Motor neuron (in vitro differentiated cells): Measurements from ENCODE around the gene KCNMB2. TPM values are rescaled to one million over a fixed set of nuclear protein-coding genes. Genes with fewer than 3 reads are reported as not detected.

Source experiments
- ATAC-seq, 8 experiments: fragments of 200-7000 bp; cut with Tn5 transposase; replicated peaks in 6 of 8; 2 replicates each; pipeline ENCODE4 v1.8.0; 2021; ENCODE audit warnings: mild to moderate bottlenecking in 8 of 8, moderate library complexity in 8 of 8
- H3K27ac ChIP-seq, 2 donors: fragments of 250-450 bp; sonication (Bioruptor Pico); 2 replicates each; pipeline ENCODE4 v1.9.0; 2021; ENCODE audit warnings: antibody characterized with exemption in 2 of 2, mild to moderate bottlenecking in 2 of 2, moderate library complexity in 1 of 2
- H3K4me1 ChIP-seq, 2 donors: fragments of 250-450 bp; sonication (Bioruptor Pico); replicated peaks in 1 of 2; 2 replicates each; pipeline ENCODE4 v1.6.1; 2021; ENCODE audit warnings: antibody characterized with exemption in 2 of 2, mild to moderate bottlenecking in 2 of 2, moderate library complexity in 1 of 2
- H3K4me3 ChIP-seq, 5 donors: fragments of 250-450 bp; sonication (Bioruptor Pico); 2 replicates each; pipeline ENCODE4 v1.9.0; 2021; ENCODE audit warnings: antibody characterized with exemption in 5 of 5, mild to moderate bottlenecking in 5 of 5, moderate library complexity in 4 of 5
- WGBS, 10 experiments: fragments of 450-650 bp; shearing (Covaris generic); methylation state at CpG; one replicate each; pipeline ENCODE4 v1.0.0; 2022; 5-methylcytosine and 5-hydroxymethylcytosine counted together
- in situ Hi-C, 9 experiments: fragments of 400-800 bp; cut with MboI; loops; one replicate each; pipeline ENCODE4 v1.15.0; 2021; ENCODE audit warnings: low sequenced_read_pairs in 9 of 9, low pct_unique_long_range_greater_than_20kb in 2 of 9; ENCODE audit not compliant: unreplicated experiment in 9 of 9
- total RNA-seq, 8 experiments: library from RNA; unstranded; fragments of 300-600 nt; gene quantifications; 2 replicates each; pipeline versions ENCODE4 v1.2.3 to v1.2.4, GENCODE V29; 2022

The KCNMB2 gene
- total RNA-seq, 8 experiments from 2014 or later, result 0.18 to 4.3 (median 1.7) TPM

- Histone ChIP-seq H3K4me3 (no peak overlapping the region), H3K27ac (no peak overlapping the region), H3K4me1 (peaks cover 0 to 3% of the 10 kb centered on the region in 2 donors)
- in situ Hi-C loops, result no loop called here
- ATAC-seq, result no peak
- 3 to 83% (median 81%) methylated on average over 1 to 8 of the region's 9 CpGs; no CpG with 5 or more reads in 2 of the 10 experiments for WGBS, 10 experiments
Measured at GRCh38 chr3:178676942-178677790, 140.9 kb downstream of the KCNMB2 start.

DNA sequence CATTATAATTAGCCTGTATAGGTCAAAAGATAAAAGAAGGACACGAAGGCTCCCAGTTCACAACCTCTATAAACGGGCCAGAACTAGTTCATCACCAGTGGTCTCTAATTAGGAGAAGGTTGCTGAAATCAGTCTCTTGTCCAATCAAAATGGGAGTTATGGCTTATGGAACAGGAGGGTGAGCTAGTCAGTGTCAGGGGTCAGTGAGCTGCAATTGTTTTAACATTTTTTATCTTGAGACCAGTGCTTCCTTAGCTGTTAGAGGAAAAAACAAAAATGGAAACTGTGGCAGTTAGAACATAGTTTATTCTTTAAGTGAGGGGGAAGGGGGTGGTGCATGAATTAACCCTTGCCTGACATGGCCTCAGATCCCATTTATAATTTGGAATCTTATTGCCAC, 141.7 kb downstream of the KCNMB2 start:
- in situ Hi-C loops, result no loop called here
- ATAC-seq, result no peak
- H3K4me3 ChIP-seq, result no peak overlapping the region
- 8 to 83% (median 71%) methylated on average over 1 to 2 of the region's 2 CpGs; no CpG with 5 or more reads in 5 of the 10 experiments for WGBS, 10 experiments
- no peak overlapping the region for H3K27ac ChIP-seq
- peaks cover 0 to 3% of the 10 kb centered on the region in 2 donors for H3K4me1 ChIP-seq

DNA sequence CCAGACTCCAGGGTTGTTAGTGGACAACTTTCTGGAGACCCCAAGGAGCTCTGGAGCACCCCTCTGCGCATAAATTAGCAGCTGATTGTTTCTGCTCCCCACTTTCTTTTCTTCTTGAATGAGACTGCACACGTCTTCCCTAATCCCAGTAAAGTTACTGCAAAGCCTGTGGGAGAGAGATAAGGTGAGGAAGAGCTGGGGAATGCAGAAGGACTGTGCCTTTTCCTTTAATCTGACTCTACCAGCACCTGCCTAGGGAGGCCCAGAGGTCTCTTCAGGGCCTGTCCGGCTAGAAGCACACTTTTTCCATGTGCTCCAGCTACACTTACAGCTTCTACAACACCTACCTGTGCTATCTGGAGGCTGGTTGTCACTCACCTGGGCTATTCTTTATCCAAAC, 143.8 kb downstream of the KCNMB2 start:
- in situ Hi-C loops, result no loop called here
- no peak for ATAC-seq
- Histone ChIP-seq H3K27ac (no peak overlapping the region), H3K4me3 (no peak overlapping the region), H3K4me1 (peaks cover 0 to 3% of the 10 kb centered on the region in 2 donors)
- WGBS, 10 experiments, result 0 to 75% (median 61%) methylated on average over 1 to 2 of the region's 3 CpGs; no CpG with 5 or more reads in 4 of the 10 experiments

GRCh38 chr3:178680489-178680888, 144.3 kb downstream of the KCNMB2 start:
- no peak for ATAC-seq
- 29 to 100% (median 50%) methylated on average over 1 to 2 of the region's 2 CpGs; no CpG with 5 or more reads in 3 of the 10 experiments for WGBS, 10 experiments
- in situ Hi-C loops, result no loop called here

GRCh38 chr3:178684881-178685590, 148.8 kb downstream of the KCNMB2 start:
- WGBS, 10 experiments, result 50 to 100% (median 100%) methylated on average over 1 of the region's 1 CpG; no CpG with 5 or more reads in 5 of the 10 experiments
- Histone ChIP-seq H3K4me1 (no peaks in the 10 kb centered on the region), H3K4me3 (no peak overlapping the region), H3K27ac (no peak overlapping the region)
- in situ Hi-C loops, result no loop called here
- ATAC-seq, result no peak

More at GRCh38 chr3:178680489-178680888, 144.3 kb downstream of the KCNMB2 start:
- Histone ChIP-seq H3K4me3 (no peak overlapping the region), H3K27ac (no peak overlapping the region), H3K4me1 (peaks cover 0 to 3% of the 10 kb centered on the region in 2 donors)

DNA sequence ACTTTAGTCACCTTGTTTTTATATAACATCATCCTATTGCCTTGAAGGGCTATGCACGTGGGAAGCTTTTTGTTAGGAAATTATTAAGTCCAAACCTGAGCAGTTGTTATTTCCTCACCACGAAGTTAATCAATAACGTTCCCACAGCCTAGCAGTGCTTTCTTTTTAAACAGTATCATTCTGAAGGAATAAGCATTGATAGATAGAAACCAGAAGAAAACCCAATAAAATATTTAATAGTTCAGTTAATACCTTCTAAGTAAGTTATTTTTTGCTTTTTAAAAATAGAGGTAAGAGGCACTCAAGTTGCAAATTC, 149.3 kb downstream of the KCNMB2 start:
- Histone ChIP-seq H3K27ac (no peak overlapping the region), H3K4me1 (no peaks in the 10 kb centered on the region), H3K4me3 (no peak overlapping the region)
- 0 to 72% (median 13%) methylated on average over 1 to 3 of the region's 3 CpGs; no CpG with 5 or more reads in 1 of the 10 experiments for WGBS, 10 experiments
- ATAC-seq, result no peak
- in situ Hi-C loops, result no loop called here

- in situ Hi-C loops, result no loop called here
- H3K4me3 ChIP-seq, result no peak overlapping the region
- no peaks in the 10 kb centered on the region for H3K4me1 ChIP-seq
- ATAC-seq, result no peak
- no peak overlapping the region for H3K27ac ChIP-seq
- WGBS, 10 experiments, result 0 to 88% (median 67%) methylated on average over 1 of the region's 1 CpG; no CpG with 5 or more reads in 1 of the 10 experiments
Measured at GRCh38 chr3:178686826-178687225, 150.6 kb downstream of the KCNMB2 start.

GRCh38 chr3:178690571-178690970, 154.3 kb downstream of the KCNMB2 start:
- WGBS, 10 experiments, result 0 to 91% (median 25%) methylated on average over 1 to 2 of the region's 2 CpGs; no CpG with 5 or more reads in 1 of the 10 experiments

GRCh38 chr3:178699364-178699763, 163.1 kb downstream of the KCNMB2 start:
- in situ Hi-C loops, result no loop called here
- no peak for ATAC-seq
- 0 to 100% methylated on average over 1 to 2 of the region's 4 CpGs; no CpG with 5 or more reads in 8 of the 10 experiments for WGBS, 10 experiments

More at GRCh38 chr3:178690571-178690970, 154.3 kb downstream of the KCNMB2 start:
- Histone ChIP-seq H3K4me1 (no peaks in the 10 kb centered on the region), H3K4me3 (no peak overlapping the region), H3K27ac (no peak overlapping the region)
- in situ Hi-C loops, result no loop called here
- ATAC-seq, result no peak

DNA sequence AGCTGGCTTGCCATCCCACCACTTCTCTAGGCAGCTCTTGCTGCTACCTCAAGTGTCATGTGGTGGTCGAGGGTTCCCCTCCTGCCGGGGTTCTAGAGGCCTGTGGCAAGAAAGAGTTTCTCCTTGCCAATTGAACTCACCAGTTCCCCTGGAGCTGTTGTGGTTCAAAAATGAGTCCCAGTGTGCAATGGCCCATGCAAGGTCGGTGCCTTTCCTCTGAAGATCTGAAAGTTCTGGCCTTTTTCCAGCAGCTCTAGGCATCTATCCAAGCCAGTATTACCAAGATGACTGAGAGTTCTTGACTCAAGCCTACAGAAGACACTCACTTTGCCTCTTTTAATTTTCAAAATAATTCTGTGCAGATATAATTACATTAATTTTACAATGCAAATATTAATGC, 163.6 kb downstream of the KCNMB2 start:
- WGBS, 10 experiments, result 0 to 92% (median 20%) methylated on average over 1 to 2 of the region's 3 CpGs; no CpG with 5 or more reads in 7 of the 10 experiments
- H3K4me1 ChIP-seq, result no peaks in the 10 kb centered on the region
- in situ Hi-C loops, result no loop called here
- ATAC-seq, result peak in 2 of 8 experiments; percentile 26 to 69
- H3K27ac ChIP-seq, result no peak overlapping the region
- H3K4me3 ChIP-seq, result no peak overlapping the region

More at GRCh38 chr3:178699364-178699763, 163.1 kb downstream of the KCNMB2 start:
- Histone ChIP-seq H3K4me3 (no peak overlapping the region), H3K27ac (no peak overlapping the region), H3K4me1 (no peaks in the 10 kb centered on the region)

DNA sequence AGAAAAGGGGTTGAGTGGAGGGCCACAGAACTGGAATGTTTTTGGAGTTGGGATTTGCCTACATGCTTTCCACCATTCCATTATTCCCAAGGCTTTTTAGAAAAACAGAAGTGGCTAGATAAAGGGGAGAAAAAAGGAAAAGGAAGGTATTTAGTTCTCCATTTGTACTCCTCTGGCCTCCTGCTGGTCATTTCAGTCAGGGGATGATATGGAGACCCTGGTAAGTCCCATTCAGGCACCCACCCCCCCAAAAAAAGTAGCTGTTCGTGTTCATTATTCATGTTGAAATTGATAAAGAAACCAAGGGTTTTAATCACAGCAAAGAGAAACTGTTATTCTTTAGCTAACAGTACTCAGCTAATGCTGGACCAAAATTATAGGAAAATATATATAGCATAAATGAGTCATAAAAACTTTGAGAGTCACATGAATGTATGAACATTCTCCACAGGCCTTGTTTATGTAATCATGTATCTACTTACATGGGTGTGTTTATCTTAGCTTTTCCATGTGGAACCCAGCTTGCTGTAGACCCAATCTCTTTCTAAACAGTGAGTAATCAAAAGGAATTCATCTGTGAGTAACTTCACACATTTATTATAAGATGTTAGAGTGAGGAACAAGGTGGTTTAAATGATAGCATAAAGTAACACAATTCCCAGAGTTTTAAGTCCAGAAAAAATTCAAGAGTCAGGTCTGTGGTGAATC, 167.2 kb downstream of the KCNMB2 start:
- ATAC-seq, result peak in 2 of 8 experiments; percentile 67 to 78
- Histone ChIP-seq H3K27ac (no peak overlapping the region), H3K4me1 (peaks cover 0 to 4% of the 10 kb centered on the region in 2 donors), H3K4me3 (no peak overlapping the region)
- WGBS, 10 experiments, result 0 to 11% (median 9%) methylated on average over 1 of the region's 1 CpG; no CpG with 5 or more reads in 7 of the 10 experiments
- in situ Hi-C loops, result no loop called here

DNA sequence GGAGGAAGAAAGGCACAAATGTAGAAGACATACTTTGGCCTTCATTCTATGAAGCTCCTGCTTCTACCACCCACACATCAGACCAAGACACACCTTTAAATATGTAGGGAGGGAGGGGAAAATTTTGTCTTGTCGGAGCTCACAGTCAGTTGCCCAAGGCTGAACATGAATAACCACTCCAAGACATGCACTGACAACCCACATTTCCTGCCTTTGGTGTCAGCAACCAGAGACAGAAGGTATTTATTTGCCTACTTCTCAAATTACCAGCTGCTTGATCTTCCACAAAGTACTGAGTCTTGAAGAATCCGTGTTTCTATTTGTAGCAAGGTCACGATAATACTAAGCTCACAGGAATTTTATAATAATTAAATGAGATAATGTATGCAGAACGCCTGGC, 169.7 kb downstream of the KCNMB2 start:
- no peak overlapping the region for H3K4me3 ChIP-seq
- H3K27ac ChIP-seq, result no peak overlapping the region
- ATAC-seq, result peak in 3 of 8 experiments; percentile 46 to 76 (median 64)
- 0 to 100% (median 57%) methylated on average over 1 to 4 of the region's 4 CpGs; no CpG with 5 or more reads in 3 of the 10 experiments for WGBS, 10 experiments
- H3K4me1 ChIP-seq, result peaks cover 3 to 4% of the 10 kb centered on the region in 2 donors
- in situ Hi-C loops, result no loop called here
